ENCODE data around the gene GON4L. TPM values are rescaled to one million over a fixed set of nuclear protein-coding genes. Genes with fewer than 3 reads are reported as not detected.

Gene GON4L
- total RNA-seq, 1 experiment from 2014 or later: 43.7 TPM

GRCh38 chr1:155882766-155883165, 25.8 kb upstream of the GON4L start:
- no peaks in the 10 kb centered on the region for H3K9me3 ChIP-seq
- no peak overlapping the region for H3K4me3 ChIP-seq (ENCODE audit: low read depth, low read length)
- Mint-ChIP-seq H3K27ac (ENCODE audit: unreplicated experiment) (no peak overlapping the region), H3K9me3 (ENCODE audit: unreplicated experiment) (no peaks in the 10 kb centered on the region), H3K4me1 (ENCODE audit: low read depth, unreplicated experiment) (no peaks in the 10 kb centered on the region), H3K36me3 (ENCODE audit: insufficient read depth, unreplicated experiment) (no peaks in the 10 kb centered on the region), H3K4me3 (ENCODE audit: unreplicated experiment) (no peak overlapping the region), H3K27me3 (ENCODE audit: insufficient read depth, unreplicated experiment) (peaks cover 3% of the 10 kb centered on the region)
- POLR2A ChIA-PET: no interaction called here
- no peaks in the 10 kb centered on the region for H3K27me3 ChIP-seq (replicated peaks; ENCODE audit: control insufficient read depth, insufficient read depth, low read length)
- no TSS peak for BruUV-seq (replicated peaks)
- peaks cover 12% of the 10 kb centered on the region; the same call in 1 of the 2 replicates for H3K4me1 ChIP-seq
- no peaks in the 10 kb centered on the region for H3K36me3 ChIP-seq (ENCODE audit: control insufficient read depth, insufficient read depth, low read length)
- TF ChIP-seq CTCF (IDR thresholded peaks at IDR 0.05; ENCODE audit: insufficient read depth in 1 of 2, low read depth in 1 of 2, low read length in 1 of 2, severe bottlenecking in 1 of 2, unreplicated experiment in 1 of 2): no peak
- no peak for DNase-seq
- intact Hi-C loops (cut with micrococcal nuclease; ENCODE audit: unreplicated experiment): no loop called here
- CTCF ChIA-PET: no interaction called here

- TF ChIP-seq CTCF (IDR thresholded peaks at IDR 0.05; ENCODE audit: insufficient read depth in 1 of 2, low read depth in 1 of 2, low read length in 1 of 2, severe bottlenecking in 1 of 2, unreplicated experiment in 1 of 2): no peak
- H3K9me3 Mint-ChIP-seq (ENCODE audit: unreplicated experiment): no peaks in the 10 kb centered on the region
- no TSS peak for BruUV-seq (replicated peaks)
- H3K27me3 Mint-ChIP-seq (ENCODE audit: insufficient read depth, unreplicated experiment): peaks cover 3% of the 10 kb centered on the region
- Histone ChIP-seq H3K27me3 (replicated peaks; ENCODE audit: control insufficient read depth, insufficient read depth, low read length) (no peaks in the 10 kb centered on the region), H3K9me3 (no peaks in the 10 kb centered on the region), H3K4me1 (peaks cover 12% of the 10 kb centered on the region; the same call in 1 of the 2 replicates), H3K4me3 (ENCODE audit: low read depth, low read length) (no peak overlapping the region), H3K36me3 (ENCODE audit: control insufficient read depth, insufficient read depth, low read length) (no peaks in the 10 kb centered on the region)
- intact Hi-C loops (cut with micrococcal nuclease; ENCODE audit: unreplicated experiment): no loop called here
- CTCF ChIA-PET: no interaction called here
- DNase-seq: no peak
- POLR2A ChIA-PET: no interaction called here
- H3K27ac Mint-ChIP-seq (ENCODE audit: unreplicated experiment): no peak overlapping the region
- H3K4me1 Mint-ChIP-seq (ENCODE audit: low read depth, unreplicated experiment): no peaks in the 10 kb centered on the region
- H3K36me3 Mint-ChIP-seq (ENCODE audit: insufficient read depth, unreplicated experiment): no peaks in the 10 kb centered on the region
- no peak overlapping the region for H3K4me3 Mint-ChIP-seq (ENCODE audit: unreplicated experiment)
Observed at GRCh38 chr1:155882235-155882634, 25.2 kb upstream of the GON4L start.

- Histone ChIP-seq H3K9me3 (no peaks in the 10 kb centered on the region), H3K4me3 (ENCODE audit: low read depth, low read length) (no peak overlapping the region), H3K4me1 (peaks cover 12% of the 10 kb centered on the region; the same call in 1 of the 2 replicates), H3K36me3 (ENCODE audit: control insufficient read depth, insufficient read depth, low read length) (no peaks in the 10 kb centered on the region), H3K27me3 (replicated peaks; ENCODE audit: control insufficient read depth, insufficient read depth, low read length) (no peaks in the 10 kb centered on the region)
- ChIA-PET CTCF (no interaction called here), POLR2A (no interaction called here)
- TF ChIP-seq CTCF (IDR thresholded peaks at IDR 0.05; ENCODE audit: insufficient read depth in 1 of 2, low read depth in 1 of 2, low read length in 1 of 2, severe bottlenecking in 1 of 2, unreplicated experiment in 1 of 2): no peak
- intact Hi-C loops (cut with micrococcal nuclease; ENCODE audit: unreplicated experiment): no loop called here
- H3K4me3 Mint-ChIP-seq (ENCODE audit: unreplicated experiment): no peak overlapping the region
- no peaks in the 10 kb centered on the region for H3K9me3 Mint-ChIP-seq (ENCODE audit: unreplicated experiment)
- DNase-seq: no peak
- no TSS peak for BruUV-seq (replicated peaks)
- no peaks in the 10 kb centered on the region for H3K4me1 Mint-ChIP-seq (ENCODE audit: low read depth, unreplicated experiment)
- H3K27me3 Mint-ChIP-seq (ENCODE audit: insufficient read depth, unreplicated experiment): peaks cover 3% of the 10 kb centered on the region
- no peak overlapping the region for H3K27ac Mint-ChIP-seq (ENCODE audit: unreplicated experiment)
- peaks cover 6% of the 10 kb centered on the region for H3K36me3 Mint-ChIP-seq (ENCODE audit: insufficient read depth, unreplicated experiment)
Observed at GRCh38 chr1:155880950-155881349, 23.9 kb upstream of the GON4L start.

Measured in Caco-2 (cell line).